ENCODE data around the gene NCBP3. TPM values are rescaled to one million over a fixed set of nuclear protein-coding genes. Genes with fewer than 3 reads are reported as not detected.

NCBP3 gene
- total RNA-seq, 2 donors from 2014 or later: 14.8 to 370 TPM

DNA sequence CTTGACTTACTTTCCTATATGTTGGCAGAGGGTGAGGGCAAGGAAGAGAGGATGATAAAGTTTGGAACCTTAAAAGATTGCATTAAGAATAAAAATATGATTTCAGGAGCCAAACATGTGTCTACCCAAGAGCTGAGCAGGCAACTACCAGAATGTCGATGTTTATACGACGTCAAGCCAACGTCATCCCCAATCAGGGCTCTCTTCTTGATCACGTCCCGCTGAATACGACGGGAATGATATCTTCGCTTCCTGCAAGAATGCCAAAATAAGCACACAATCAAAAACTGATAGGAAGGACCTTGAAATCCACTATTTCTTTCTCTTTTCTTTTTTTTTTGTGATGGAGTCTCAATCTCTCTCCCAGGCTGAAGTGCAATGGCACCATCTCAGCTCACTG, 24.9 kb downstream of the NCBP3 start:
- 95% methylated on average over 9 of the region's 9 CpGs for WGBS
- no peaks in the 10 kb centered on the region for H3K9me3 ChIP-seq
- TF ChIP-seq CTCF (IDR thresholded peaks at IDR 0.05) (no peak), POLR2AphosphoS5 (IDR thresholded peaks at IDR 0.05) (no peak), POLR2A (IDR thresholded peaks at IDR 0.05) (no peak)
- no peaks in the 10 kb centered on the region for H3K4me1 ChIP-seq (replicated peaks)
- intact Hi-C loops (cut with DNase I): no loop called here
- no peak overlapping the region for H3K4me3 ChIP-seq
- no peak overlapping the region for H3K27ac ChIP-seq
- DNase-seq (ENCODE audit: low spot score): no peak
- H3K36me3 ChIP-seq: peaks cover 5 to 7% of the 10 kb centered on the region in 2 donors
- H3K27me3 ChIP-seq (replicated peaks; ENCODE audit: insufficient read depth): no peaks in the 10 kb centered on the region

DNA sequence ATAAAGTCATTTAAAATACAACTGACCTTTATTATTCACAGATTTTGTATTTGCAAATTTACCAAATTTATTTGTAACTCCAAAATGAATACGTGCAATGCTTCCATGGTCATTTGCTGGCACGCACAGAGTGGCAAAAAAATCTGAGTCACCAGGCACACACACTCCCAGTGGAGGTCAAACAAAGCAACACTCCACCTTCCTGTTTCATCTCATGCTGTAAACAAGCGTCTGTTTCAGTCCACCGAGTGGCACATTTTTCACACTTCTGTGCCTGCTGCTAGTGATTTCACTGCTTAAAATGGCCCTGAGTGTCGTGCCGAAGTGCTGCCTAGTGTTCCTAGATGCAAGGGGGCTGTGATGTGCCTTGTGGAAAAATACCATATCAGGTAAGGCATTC, 27.3 kb downstream of the NCBP3 start:
- Histone ChIP-seq H3K36me3 (peaks cover 5 to 13% of the 10 kb centered on the region in 2 donors), H3K27ac (no peak overlapping the region), H3K4me3 (no peak overlapping the region), H3K4me1 (replicated peaks) (no peaks in the 10 kb centered on the region), H3K9me3 (no peaks in the 10 kb centered on the region), H3K27me3 (replicated peaks; ENCODE audit: insufficient read depth) (no peaks in the 10 kb centered on the region)
- no peak for TF ChIP-seq POLR2AphosphoS5 (IDR thresholded peaks at IDR 0.05)
- no peak for TF ChIP-seq POLR2A (IDR thresholded peaks at IDR 0.05)
- TF ChIP-seq CTCF (IDR thresholded peaks at IDR 0.05): no peak
- DNase-seq (ENCODE audit: low spot score): no peak
- intact Hi-C loops (cut with DNase I): no loop called here
- 77% methylated on average over 6 of the region's 6 CpGs for WGBS

- Histone ChIP-seq H3K27me3 (replicated peaks; ENCODE audit: insufficient read depth) (no peaks in the 10 kb centered on the region), H3K36me3 (peaks cover 5 to 17% of the 10 kb centered on the region in 2 donors), H3K9me3 (no peaks in the 10 kb centered on the region), H3K27ac (no peak overlapping the region), H3K4me1 (replicated peaks) (no peaks in the 10 kb centered on the region), H3K4me3 (no peak overlapping the region)
- 91% methylated on average over 12 of the region's 12 CpGs for WGBS
- DNase-seq (ENCODE audit: low spot score): no peak
- intact Hi-C loops (cut with DNase I): no loop called here
- TF ChIP-seq POLR2AphosphoS5 (IDR thresholded peaks at IDR 0.05): no peak
- no peak for TF ChIP-seq POLR2A (IDR thresholded peaks at IDR 0.05)
- TF ChIP-seq CTCF (IDR thresholded peaks at IDR 0.05): no peak
These were observed 28.0 kb downstream of the NCBP3 start for GRCh38 chr17:3817851-3818605.

- 86% methylated on average over 7 of the region's 7 CpGs for WGBS
- intact Hi-C loops (cut with DNase I): no loop called here
- TF ChIP-seq POLR2AphosphoS5 (IDR thresholded peaks at IDR 0.05) (no peak), CTCF (IDR thresholded peaks at IDR 0.05) (no peak), POLR2A (IDR thresholded peaks at IDR 0.05) (no peak)
- Histone ChIP-seq H3K27me3 (replicated peaks; ENCODE audit: insufficient read depth) (no peaks in the 10 kb centered on the region), H3K4me1 (replicated peaks) (no peaks in the 10 kb centered on the region), H3K27ac (no peak overlapping the region), H3K9me3 (no peaks in the 10 kb centered on the region), H3K4me3 (no peak overlapping the region), H3K36me3 (peaks cover 0 to 27% of the 10 kb centered on the region in 2 donors)
- no peak for DNase-seq (ENCODE audit: low spot score)
These were observed 30.1 kb downstream of the NCBP3 start for GRCh38 chr17:3815925-3816324.

GRCh38 chr17:3815122-3815521, 30.9 kb downstream of the NCBP3 start:
- Histone ChIP-seq H3K4me1 (replicated peaks) (no peaks in the 10 kb centered on the region), H3K36me3 (peaks cover 0 to 24% of the 10 kb centered on the region in 2 donors), H3K4me3 (no peak overlapping the region), H3K27me3 (replicated peaks; ENCODE audit: insufficient read depth) (no peaks in the 10 kb centered on the region), H3K27ac (no peak overlapping the region), H3K9me3 (no peaks in the 10 kb centered on the region)
- intact Hi-C loops (cut with DNase I): no loop called here
- 83% methylated on average over 6 of the region's 6 CpGs for WGBS
- TF ChIP-seq CTCF (IDR thresholded peaks at IDR 0.05) (no peak), POLR2A (IDR thresholded peaks at IDR 0.05) (no peak), POLR2AphosphoS5 (IDR thresholded peaks at IDR 0.05) (no peak)
- DNase-seq (ENCODE audit: low spot score): no peak

Data from prostate gland (tissue), 2 donors.